EH (cell line): ENCODE data around the gene MAP2K5.

ENCODE experiments used
- DNase-seq: peaks from one replicate; pipeline ENCODE4 v3.0.0-alpha.2; 2015; ENCODE audit warnings: low read depth

The MAP2K5 gene

DNA sequence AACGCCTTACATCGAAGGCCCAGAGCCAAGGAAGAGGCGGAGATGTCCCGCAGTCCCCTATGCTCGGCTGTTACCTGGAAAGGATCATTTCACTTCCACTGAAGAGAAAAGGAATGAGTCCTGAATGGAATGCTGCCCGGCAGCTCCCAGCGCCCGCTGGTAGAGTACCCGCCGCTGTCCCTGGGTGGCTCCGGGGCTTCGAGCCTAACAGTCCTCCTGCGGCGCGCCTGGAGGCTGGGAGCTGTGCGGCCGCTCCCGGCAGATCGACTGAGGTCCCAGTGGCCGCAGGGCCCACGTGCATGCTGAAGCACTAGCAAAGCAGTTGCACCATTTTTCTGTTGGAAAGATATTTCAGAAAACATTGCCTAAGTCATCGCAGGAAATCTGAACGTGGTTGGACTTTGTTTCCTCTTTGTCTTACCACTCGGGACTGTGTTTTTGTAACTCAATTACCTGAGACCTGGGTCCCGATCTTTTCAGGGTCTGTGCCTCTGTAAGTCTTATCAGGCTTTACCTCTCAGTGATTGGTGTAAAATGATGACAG lies 296.4 kb downstream of the MAP2K5 start:
- DNase-seq: peak; percentile 21

DNA sequence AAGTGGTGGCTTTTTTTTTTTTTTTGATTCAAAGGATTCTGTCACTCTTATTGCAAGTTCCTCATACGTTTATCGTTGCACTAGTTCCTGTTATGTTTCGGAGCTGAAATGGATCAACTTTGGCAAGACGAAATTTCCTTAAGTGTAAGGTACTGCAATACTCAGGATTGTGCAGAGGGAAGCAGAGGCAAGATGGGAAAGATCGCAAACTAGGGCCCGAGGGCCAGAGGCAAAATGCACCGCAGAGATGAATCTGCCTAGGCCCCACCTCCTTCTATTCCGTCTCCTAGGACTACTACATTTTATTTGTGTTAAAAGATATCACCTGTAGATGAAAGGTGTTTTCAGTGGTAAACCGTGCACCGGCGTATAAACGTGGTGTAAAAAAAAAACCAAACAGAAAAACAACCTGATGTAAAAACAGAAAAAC lies 297.0 kb downstream of the MAP2K5 start:
- peak; percentile 64 for DNase-seq

- peak; percentile 90 for DNase-seq
Measured at GRCh38 chr15:67839929-67840748, 297.6 kb downstream of the MAP2K5 start, which contains the start of gene RNU6-1. RNU6-1 (minus strand) TSS chr15:67840045.

GRCh38 chr15:67840749-67841512 lies 298.4 kb downstream of the MAP2K5 start:
- peak; percentile 54 for DNase-seq

DNA sequence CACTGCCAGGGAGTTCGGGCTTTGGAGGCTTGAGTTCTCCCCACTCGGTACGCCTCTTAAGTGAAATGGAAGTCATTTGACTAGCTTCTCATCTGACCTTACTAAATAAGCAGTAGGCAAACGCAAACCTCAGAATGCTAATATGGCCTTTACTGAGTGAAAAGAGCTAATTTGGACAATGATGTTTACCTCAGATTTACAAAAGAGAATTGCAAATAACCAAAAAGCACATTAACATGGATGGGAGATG lies 298.9 kb downstream of the MAP2K5 start:
- DNase-seq: no peak

DNA sequence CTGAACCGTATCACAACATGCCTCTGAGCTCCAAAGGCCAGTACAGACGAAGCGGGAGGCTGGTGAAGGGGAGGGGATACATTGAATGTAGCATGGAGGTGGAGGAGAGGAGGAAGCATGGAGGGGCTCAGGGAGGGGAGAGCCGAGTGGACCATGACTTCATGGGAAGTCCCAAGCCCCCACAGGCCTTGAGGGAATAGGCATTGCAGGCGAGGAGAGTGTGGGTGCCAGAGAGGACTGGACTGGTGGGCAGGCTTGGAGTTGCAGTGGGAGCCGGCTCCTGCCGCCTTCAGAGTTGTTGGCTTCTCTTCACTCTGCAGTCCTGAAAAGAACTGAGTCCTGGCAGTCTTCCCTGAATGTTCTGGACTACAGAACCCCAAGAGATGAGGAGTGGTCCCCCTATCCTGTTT lies 300.6 kb downstream of the MAP2K5 start:
- DNase-seq: no peak

DNA sequence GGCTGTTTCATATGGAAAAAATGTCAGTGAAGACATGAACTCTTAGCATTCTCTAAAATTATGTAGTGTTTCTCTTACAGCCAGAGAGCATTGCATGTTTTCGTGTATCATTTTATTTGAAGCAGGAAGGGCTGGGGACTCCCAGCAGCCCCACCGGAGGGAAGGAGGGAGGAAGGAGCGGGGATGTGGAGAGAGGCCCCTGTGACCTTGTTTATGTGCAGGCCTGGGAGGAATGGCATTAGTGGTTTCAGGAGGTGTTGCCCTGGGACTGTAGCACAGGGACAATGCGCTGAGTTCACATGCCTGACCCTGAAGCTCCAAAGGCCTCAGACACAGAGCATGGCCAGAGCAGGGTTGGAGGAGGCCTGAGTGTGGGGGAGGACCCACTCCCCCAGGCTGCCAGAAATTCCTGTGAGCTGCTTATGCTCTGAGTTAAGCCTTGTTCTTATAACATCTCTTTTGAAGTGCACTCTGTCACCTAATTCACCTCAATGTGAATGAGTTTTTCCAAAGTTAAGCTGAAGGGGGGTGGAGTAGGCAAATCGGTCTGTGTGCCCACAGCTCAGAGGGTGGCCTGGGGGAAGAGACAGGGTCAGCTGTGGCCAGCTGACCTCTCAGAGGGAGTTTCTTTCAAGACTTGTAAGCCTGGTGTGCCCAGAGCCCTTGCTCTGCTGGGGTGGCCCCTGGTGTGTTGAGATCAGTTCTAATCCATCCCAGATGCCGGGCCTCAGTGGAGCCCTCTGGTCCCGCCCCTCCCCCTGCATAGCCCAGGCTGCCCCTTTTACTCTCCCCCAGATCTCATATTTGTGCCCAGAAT lies 301.3 kb downstream of the MAP2K5 start:
- DNase-seq: peak; percentile 80

- DNase-seq: no peak
Measured at GRCh38 chr15:67845974-67846373, 303.5 kb downstream of the MAP2K5 start.

GRCh38 chr15:67849538-67849937 lies 307.0 kb downstream of the MAP2K5 start:
- no peak for DNase-seq

GRCh38 chr15:67850336-67850735 lies 307.8 kb downstream of the MAP2K5 start:
- DNase-seq: no peak

DNA sequence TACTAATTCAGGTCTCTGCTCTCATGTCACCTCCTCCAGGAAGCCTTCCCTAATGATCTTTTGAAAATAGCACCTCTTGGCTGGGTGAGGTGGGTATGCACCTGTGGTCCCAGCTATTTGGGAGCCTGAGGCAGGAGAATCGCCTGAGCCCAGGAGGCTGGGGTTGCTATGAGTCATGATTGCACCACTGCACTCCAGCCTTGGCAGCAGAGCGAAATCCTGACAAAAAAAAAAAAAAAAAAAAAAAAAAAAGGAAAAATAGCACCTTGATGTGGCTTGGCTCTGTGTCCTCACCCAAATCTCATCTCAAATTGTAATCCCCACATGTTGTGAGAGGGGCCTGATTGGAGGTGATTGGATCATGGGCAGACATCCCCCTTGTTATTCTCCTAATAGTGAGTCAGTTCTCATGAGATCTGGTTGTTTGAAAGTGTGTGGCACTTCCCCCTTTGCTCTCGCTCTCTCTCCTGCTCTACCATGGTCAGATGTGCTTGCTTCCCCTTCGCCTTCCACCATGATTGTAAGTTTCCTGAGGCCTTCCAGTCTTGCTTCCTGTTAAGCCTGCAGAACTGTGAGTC lies 308.6 kb downstream of the MAP2K5 start:
- peak; percentile 40 for DNase-seq

GRCh38 chr15:67852418-67852817 lies 309.9 kb downstream of the MAP2K5 start:
- no peak for DNase-seq

DNA sequence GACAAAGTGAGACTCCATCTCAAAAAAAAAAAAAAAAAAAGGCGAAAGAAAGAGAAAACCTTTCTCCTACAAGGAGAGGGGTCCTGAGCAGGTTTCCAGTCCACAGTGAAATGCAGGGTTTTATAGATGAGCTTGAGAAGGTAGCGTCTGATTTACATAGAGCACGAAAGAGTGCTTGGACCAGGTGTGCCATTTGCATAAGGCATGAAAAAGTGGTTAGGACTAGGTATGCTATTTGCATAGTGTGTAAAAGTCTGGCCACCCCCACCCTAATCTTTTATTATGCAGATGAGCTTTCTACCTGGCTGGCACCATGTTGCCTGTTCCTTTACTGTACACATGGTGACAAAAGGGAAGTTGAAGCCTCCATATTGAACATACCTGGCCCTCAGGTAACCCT lies 311.0 kb downstream of the MAP2K5 start:
- DNase-seq: no peak

GRCh38 chr15:67854358-67854757 lies 311.9 kb downstream of the MAP2K5 start:
- DNase-seq: no peak

DNA sequence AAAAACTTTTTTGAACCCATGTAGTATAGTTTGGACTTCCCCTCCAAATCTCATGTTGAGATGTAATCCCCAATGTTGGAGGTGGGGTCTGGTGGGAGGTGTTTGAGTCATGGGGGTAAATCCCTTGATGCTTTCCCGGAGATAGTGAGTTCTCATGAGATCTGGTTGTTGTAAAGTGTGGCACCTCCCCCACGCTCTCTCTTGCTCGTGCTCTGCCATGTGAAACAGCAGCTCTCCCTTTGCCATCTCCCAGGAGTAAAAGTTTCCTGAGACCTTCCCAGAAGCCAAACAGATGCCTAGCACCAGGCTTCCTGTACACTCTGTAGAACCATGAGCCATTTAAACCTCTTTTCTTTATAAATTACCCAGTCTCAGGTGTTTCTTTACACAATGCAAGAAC lies 313.3 kb downstream of the MAP2K5 start:
- no peak for DNase-seq
